BE2C (cell line): ENCODE measurements around the gene PPP1R26.

Source experiments
- DNase-seq: peaks from one replicate; pipeline ENCODE4 v3.0.0-alpha.2; 2020
- H3K27me3 ChIP-seq: fragments of 250-450 bp; sonication (Bioruptor Pico); 2 replicates; pipeline ENCODE4 v1.5.1; 2020; ENCODE audit warnings: mild to moderate bottlenecking
- H3K36me3 ChIP-seq: fragments of 250-450 bp; sonication (Bioruptor Pico); 2 replicates; pipeline ENCODE4 v1.5.1; 2020; ENCODE audit warnings: mild to moderate bottlenecking
- H3K4me1 ChIP-seq: fragments of 250-450 bp; sonication (Bioruptor Pico); 2 replicates; pipeline ENCODE4 v1.5.1; 2020
- H3K4me3 ChIP-seq: 2 replicates; pipeline ENCODE4 v1.5.1; 2011; ENCODE audit warnings: low read depth, low read length
- H3K9me3 ChIP-seq: fragments of 250-450 bp; sonication (Bioruptor Pico); 2 replicates; pipeline ENCODE4 v1.5.1; 2020
- CTCF ChIP-seq: IDR thresholded peaks from 2 replicates; pipeline ENCODE4 v1.5.1; 2012; ENCODE audit warnings: mild to moderate bottlenecking, low read depth, low read length

Gene PPP1R26

GRCh38 chr9:135502168-135502872 is 22.7 kb downstream of the PPP1R26 start:
- Histone ChIP-seq H3K36me3 (peaks cover 38% of the 10 kb centered on the region), H3K4me3 (peak overlapping the region; percentile 90), H3K27me3 (no peaks in the 10 kb centered on the region), H3K9me3 (no peaks in the 10 kb centered on the region), H3K4me1 (no peaks in the 10 kb centered on the region)
- TF ChIP-seq CTCF: no peak
- no peak for DNase-seq

GRCh38 chr9:135502873-135503321 is 23.3 kb downstream of the PPP1R26 start:
- no peak for TF ChIP-seq CTCF
- Histone ChIP-seq H3K4me3 (no peak overlapping the region), H3K4me1 (no peaks in the 10 kb centered on the region), H3K27me3 (no peaks in the 10 kb centered on the region), H3K36me3 (peaks cover 38% of the 10 kb centered on the region), H3K9me3 (no peaks in the 10 kb centered on the region)
- no peak for DNase-seq

- DNase-seq: no peak
- Histone ChIP-seq H3K36me3 (peaks cover 38% of the 10 kb centered on the region), H3K4me1 (no peaks in the 10 kb centered on the region), H3K9me3 (no peaks in the 10 kb centered on the region), H3K27me3 (no peaks in the 10 kb centered on the region), H3K4me3 (no peak overlapping the region)
- no peak for TF ChIP-seq CTCF
Observed at GRCh38 chr9:135503371-135504261, 24.0 kb downstream of the PPP1R26 start.

- H3K27me3 ChIP-seq: no peaks in the 10 kb centered on the region
- no peaks in the 10 kb centered on the region for H3K9me3 ChIP-seq
- peak; percentile 75 for TF ChIP-seq CTCF
- H3K4me3 ChIP-seq: no peak overlapping the region
- DNase-seq: peak; percentile 84
- no peaks in the 10 kb centered on the region for H3K4me1 ChIP-seq
- peaks cover 38% of the 10 kb centered on the region for H3K36me3 ChIP-seq
Observed at GRCh38 chr9:135504262-135505243, 25.0 kb downstream of the PPP1R26 start.

GRCh38 chr9:135505406-135506187 is 26.0 kb downstream of the PPP1R26 start:
- TF ChIP-seq CTCF: no peak
- Histone ChIP-seq H3K36me3 (peaks cover 38% of the 10 kb centered on the region), H3K27me3 (no peaks in the 10 kb centered on the region), H3K9me3 (no peaks in the 10 kb centered on the region), H3K4me3 (no peak overlapping the region), H3K4me1 (no peaks in the 10 kb centered on the region)
- no peak for DNase-seq
